ENCODE results near the gene NGB. TPM values are rescaled to one million over a fixed set of nuclear protein-coding genes. Genes with fewer than 3 reads are reported as not detected.
"Not testable (repeated sequence)": the region's sequence is repeated elsewhere in the genome, so short reads cannot be mapped to it uniquely, and the experiment has no call there.

The NGB gene
- total and polyA plus RNA-seq, 9 of the 15 experiments (the other 6 are each of a cell fraction or from before 2014, with no cell fraction given): not detected

GRCh38 chr14:77281852-77282410 is 10.9 kb upstream of the NGB start (continued):
- TF ChIP-seq HOXB6 (CRISPR knock-in tag; IDR thresholded peaks at IDR 0.05; ENCODE audit: borderline replicate concordance): no peak

DNA sequence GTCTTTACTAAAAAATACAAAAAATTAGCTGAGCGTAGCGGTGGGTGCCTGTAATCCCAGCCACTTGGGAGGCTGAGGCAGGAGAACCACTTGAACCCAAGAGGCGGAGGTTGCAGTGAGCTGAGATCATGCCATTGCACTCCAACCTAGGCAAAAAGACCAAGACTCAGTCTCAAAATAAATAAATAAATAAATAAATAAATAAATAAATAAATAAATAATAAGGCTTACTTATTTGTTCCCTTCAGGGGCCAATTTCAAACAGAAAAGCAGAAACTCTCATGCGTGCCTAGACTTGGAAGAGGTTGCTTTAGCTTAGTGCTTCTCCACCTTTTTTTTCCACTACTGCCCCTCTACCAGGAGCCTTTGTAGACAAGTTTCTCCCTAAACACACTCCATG is 9.9 kb upstream of the NGB start:
- BruUV-seq (replicated peaks); H3K4me1 ChIP-seq (replicated peaks in 1 of 2; ENCODE audit: control insufficient read depth in 2 of 2, insufficient read depth in 2 of 2, low read length in 2 of 2); DNase-seq (ENCODE audit: extremely low read depth in 1 of 4, low spot score in 3 of 4); ATAC-seq; H3K4me2 ChIP-seq (ENCODE audit: insufficient read depth, low read length); H2AFZ ChIP-seq (ENCODE audit: low read depth, low read length); in situ Hi-C loops (cut with MboI); H4K20me1 ChIP-seq (replicated peaks; ENCODE audit: control insufficient read depth, insufficient read depth, low read length); intact Hi-C loops (cut with micrococcal nuclease); H3K4me3 ChIP-seq; H3K79me2 ChIP-seq (ENCODE audit: control insufficient read depth, insufficient read depth, low read length); H3K27me3 ChIP-seq (ENCODE audit: control insufficient read depth in 2 of 2, insufficient read depth in 2 of 2, low read length in 2 of 2); H3K27ac ChIP-seq (ENCODE audit: extremely low read depth, low read depth, low read length); FAIRE-seq; H3K9ac ChIP-seq (ENCODE audit: insufficient read depth in 1 of 2, low read depth in 2 of 2, low read length in 2 of 2); H3K9me1 ChIP-seq (ENCODE audit: control insufficient read depth, insufficient read depth, low read length); POLR2A ChIA-PET; CTCF ChIA-PET (ENCODE audit: low intra/inter-chr PET ratio); H3K9me3 ChIP-seq (replicated peaks; ENCODE audit: control insufficient read depth, insufficient read depth, low read depth, low read length): not testable (repeated sequence)
- peaks cover 25% of the 10 kb centered on the region; the same call in 2 of the 3 replicates for H3K36me3 ChIP-seq (ENCODE audit: control insufficient read depth, insufficient read depth, low read length)
- 94% methylated on average over 4 of the region's 4 CpGs for WGBS (ENCODE audit: insufficient coverage, low coverage, missing lambda C conversion rate)

DNA sequence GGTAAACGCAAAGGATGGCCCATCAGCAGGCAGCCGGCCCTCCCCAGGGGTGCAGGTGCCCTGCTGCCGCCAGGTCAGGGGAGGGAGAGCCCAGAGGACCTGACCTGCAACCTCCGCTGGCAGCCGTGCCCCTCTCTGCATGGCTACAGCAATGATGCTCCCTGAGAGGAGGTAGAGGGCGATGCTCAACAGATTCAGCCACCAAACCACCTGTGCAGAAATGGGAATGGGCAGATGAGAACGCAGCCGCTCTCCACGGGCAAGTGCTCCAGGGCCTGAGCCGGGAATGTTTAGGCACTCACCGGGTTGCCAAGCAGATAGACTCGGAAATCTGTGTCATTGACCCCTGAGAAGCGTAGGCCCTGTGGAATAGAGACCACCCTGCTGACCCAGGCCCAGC is 8.7 kb upstream of the NGB start:
- FAIRE-seq (no peak), DNase-seq (ENCODE audit: extremely low read depth in 1 of 4, low spot score in 3 of 4) (no peak), ATAC-seq (no peak)
- H3K79me2 ChIP-seq (ENCODE audit: control insufficient read depth, insufficient read depth, low read length): no peaks in the 10 kb centered on the region
- H3K4me2 ChIP-seq (ENCODE audit: insufficient read depth, low read length): no peak overlapping the region
- intact Hi-C loops (cut with micrococcal nuclease): no loop called here
- in situ Hi-C loops (cut with MboI): no loop called here
- no peaks in the 10 kb centered on the region; a peak in 1 of 5 replicates for H3K4me1 ChIP-seq (replicated peaks in 1 of 2; ENCODE audit: control insufficient read depth in 2 of 2, insufficient read depth in 2 of 2, low read length in 2 of 2)
- H3K9ac ChIP-seq (ENCODE audit: insufficient read depth in 1 of 2, low read depth in 2 of 2, low read length in 2 of 2): no peak overlapping the region
- H4K20me1 ChIP-seq (replicated peaks; ENCODE audit: control insufficient read depth, insufficient read depth, low read length): no peaks in the 10 kb centered on the region
- ChIA-PET POLR2A (no interaction called here), CTCF (ENCODE audit: low intra/inter-chr PET ratio) (no interaction called here)
- TF ChIP-seq ADNP (tag; IDR thresholded peaks at IDR 0.05) (no peak), E2F3 (CRISPR knock-in tag; IDR thresholded peaks at IDR 0.05) (no peak), ILF3 (IDR thresholded peaks at IDR 0.05; ENCODE audit: borderline replicate concordance) (no peak), SMARCB1 (IDR thresholded peaks at IDR 0.05; ENCODE audit: insufficient read length, low read depth) (no peak)
- no peak overlapping the region for H2AFZ ChIP-seq (ENCODE audit: low read depth, low read length)
- WGBS (ENCODE audit: insufficient coverage, low coverage, missing lambda C conversion rate): 87% methylated on average over 5 of the region's 13 CpGs
- no peaks in the 10 kb centered on the region for H3K9me3 ChIP-seq (replicated peaks; ENCODE audit: control insufficient read depth, insufficient read depth, low read depth, low read length)
- H3K27me3 ChIP-seq (ENCODE audit: control insufficient read depth in 2 of 2, insufficient read depth in 2 of 2, low read length in 2 of 2): no peaks in the 10 kb centered on the region
- no peak overlapping the region for H3K27ac ChIP-seq (ENCODE audit: extremely low read depth, low read depth, low read length)
- no peak overlapping the region for H3K4me3 ChIP-seq
- BruUV-seq (replicated peaks): no TSS peak
- H3K9me1 ChIP-seq (ENCODE audit: control insufficient read depth, insufficient read depth, low read length): no peaks in the 10 kb centered on the region
- peaks cover 15% of the 10 kb centered on the region; the same call in 2 of the 3 replicates for H3K36me3 ChIP-seq (ENCODE audit: control insufficient read depth, insufficient read depth, low read length)
